NCI-H446 (cell line): ENCODE measurements around the gene ZPR1.
"Not testable (repeated sequence)": the region's sequence is repeated elsewhere in the genome, so short reads cannot be mapped to it uniquely, and the experiment has no call there.

Experiments used
- DNase-seq, 2 experiments: peaks; one replicate each; lab custom pipeline; 2025; lab: John Stamatoyannopoulos, UW

The ZPR1 gene

DNA sequence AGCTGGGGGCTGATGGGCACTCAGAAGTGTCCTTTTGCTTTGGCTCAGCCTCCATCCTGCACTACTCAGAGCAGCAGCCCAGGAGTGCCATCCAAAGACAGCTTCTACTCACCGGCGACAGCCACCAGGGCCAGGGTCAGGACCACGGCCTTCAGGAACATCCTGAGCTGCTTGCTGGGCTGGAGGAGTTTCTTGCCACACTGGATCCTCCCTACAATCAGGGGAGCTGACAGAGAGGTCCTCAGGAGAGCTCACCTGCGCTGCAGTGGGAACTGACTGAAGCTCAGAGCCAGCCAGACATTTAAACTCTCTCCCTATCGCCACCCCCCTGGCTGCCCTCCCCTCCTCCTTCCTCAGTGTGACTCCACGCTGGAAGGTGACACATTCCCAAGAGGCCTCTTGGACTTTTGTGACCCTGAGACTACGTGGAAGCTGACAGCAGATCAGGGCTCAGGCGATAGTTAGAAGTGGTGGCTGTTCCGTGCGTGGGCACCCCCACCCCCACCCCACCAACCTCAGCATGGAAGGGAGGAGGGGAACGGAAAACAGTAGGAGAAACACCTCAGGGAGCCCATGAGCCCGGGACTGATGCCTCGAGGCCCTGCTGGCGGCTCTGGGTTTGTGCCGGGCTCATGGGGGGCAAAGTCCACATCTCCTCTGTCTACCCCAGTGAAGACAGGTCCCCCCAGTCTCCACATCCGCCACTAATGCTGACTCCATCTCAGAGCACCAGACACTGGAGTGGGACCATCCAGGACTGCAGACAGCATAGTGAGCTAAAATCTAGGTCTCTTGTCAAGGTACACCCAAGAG lies 35.4 kb upstream of the ZPR1 start, which contains the start of gene APOA4:
APOA4 (minus strand) TSS at position 274 of the 813 bp plus-strand sequence; CDS start at position 161, 113 bp downstream.
- DNase-seq = no peak

GRCh38 chr11:116822575-116822974 lies 34.8 kb upstream of the ZPR1 start:
- DNase-seq = no peak

GRCh38 chr11:116821050-116821918 lies 33.5 kb upstream of the ZPR1 start:
- no peak for DNase-seq

DNA sequence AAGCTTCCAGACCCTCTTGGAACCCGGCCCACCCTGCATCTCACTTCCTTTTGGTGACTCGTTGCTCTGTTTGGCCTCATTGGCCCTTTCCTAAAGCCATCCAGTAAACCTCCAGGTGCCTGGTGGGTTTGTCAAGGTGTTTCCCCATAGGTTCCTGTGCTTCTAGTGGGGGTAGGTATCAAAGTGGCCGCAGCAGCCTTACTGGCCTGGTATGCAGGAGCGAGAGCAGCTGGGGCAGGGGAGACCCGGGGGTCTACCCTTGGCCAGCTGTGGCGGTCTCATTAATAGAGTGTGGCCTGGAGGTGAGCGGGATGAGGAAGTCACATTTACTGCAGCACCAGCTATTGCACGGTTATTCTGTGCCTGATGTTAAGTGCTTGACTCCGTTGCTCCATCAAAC lies 31.2 kb upstream of the ZPR1 start:
- DNase-seq = no peak

DNA sequence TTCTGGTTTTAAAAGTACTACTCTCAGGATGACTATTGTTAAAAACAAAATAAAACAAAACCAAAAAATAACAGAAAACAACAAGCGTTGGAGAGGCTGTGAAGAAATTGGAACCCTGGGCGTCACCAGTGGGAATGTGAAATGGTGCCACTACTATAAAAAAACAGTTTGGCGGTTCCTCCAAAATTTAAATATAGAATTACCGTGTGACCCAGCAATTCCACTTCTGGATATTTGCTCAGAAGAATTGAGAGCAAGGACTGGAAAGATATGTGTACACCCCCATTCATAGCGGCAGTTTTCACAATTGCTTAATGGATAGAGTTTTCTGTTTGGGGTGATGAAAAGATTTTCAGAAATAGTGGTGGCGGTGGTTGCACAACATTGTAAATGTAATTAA lies 26.7 kb upstream of the ZPR1 start:
- no peak for DNase-seq

DNA sequence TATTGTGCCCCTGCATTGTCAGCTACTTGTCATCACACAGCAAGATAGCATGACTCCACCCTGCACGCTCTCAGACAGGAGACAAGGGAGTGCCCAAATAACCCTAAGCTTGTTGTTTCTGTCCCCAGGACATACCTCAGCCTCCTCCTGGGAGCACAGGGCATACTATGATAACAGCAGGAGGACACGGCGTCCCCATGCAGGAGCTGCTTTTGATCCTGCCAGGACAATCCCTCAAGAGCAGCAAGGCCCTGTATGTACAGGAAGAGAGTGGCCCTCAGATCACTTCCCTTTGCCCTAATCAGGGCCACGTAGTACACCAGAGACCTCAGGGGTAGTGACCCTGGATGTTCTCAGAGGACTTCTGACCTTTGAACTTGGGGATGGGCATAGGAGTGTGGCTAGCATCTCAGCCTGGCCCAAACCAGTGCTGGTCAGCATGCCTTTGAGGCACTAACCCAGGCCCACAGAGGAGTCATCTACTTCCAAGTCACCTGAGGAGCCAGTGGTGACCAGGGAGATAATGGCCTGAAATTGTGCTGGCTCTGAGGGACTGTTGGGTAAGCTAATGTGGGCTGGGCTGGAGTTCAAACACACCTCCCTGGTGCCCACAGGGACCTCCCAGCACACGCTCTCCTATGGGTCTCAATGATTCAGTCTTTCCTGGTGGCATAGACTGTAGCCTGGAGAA lies 26.1 kb upstream of the ZPR1 start:
- no peak for DNase-seq

DNA sequence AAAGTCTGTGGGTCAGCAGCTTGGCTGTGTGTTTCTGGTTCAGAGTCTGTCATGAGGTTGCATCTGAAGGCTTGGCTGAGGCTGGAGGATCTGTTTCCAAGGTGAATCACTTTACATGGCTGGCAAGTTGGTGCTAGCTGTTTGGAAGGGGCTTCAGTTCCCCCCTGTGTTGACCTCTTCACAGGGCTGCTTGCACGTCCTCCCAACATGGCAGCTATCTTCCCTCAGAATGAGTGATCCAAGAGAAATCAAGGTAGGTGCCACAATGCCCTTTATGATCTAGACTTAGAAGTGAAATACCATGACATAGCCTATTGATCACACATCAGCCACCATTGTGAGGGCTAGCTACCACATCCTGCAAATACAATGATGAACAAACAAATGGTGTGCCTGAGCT lies 25.3 kb upstream of the ZPR1 start:
- DNase-seq = no peak

GRCh38 chr11:116812109-116812508 lies 24.3 kb upstream of the ZPR1 start:
- no peak for DNase-seq

DNA sequence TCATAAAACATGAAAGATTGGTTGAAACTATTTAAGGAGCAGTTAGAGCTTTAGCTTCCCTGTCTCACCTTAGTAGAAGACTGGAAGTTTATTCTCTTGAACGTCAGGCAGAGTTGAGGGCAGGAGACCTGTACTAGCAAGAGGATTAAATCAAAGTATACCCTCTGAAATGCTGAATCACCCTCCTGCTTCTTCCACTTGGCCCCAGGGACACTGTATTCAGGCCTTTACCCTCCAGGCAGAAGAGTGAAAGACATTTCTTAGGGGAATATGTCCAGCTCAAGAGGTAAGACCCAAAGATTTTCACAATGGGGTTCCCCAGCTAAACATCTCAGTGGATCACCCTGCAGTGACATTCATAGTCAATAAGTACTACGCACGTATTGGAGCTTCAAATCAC lies 23.4 kb upstream of the ZPR1 start:
- no peak for DNase-seq

- no peak for DNase-seq
Measured at GRCh38 chr11:116808262-116809175, 20.7 kb upstream of the ZPR1 start.

GRCh38 chr11:116807601-116808261 lies 19.9 kb upstream of the ZPR1 start:
- DNase-seq = no peak

DNA sequence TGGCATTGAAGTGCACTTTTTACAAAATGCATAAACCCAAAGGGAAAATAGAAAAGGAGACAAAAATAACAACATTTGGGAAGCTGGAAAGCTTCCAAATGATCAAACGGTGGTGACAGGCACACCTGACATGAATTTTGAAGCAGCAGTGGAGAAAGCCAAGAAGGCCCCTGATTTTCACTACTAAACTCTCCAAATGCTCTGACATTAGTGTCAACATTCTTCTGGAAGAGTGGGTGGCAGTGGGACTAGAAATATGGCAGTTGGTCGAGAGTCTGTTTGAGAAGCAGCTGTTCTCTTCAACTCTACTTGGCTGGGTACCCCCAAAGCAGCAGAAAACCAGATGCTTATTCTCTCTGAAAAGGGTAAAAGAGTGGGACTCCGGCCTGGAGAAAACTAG lies 16.2 kb upstream of the ZPR1 start:
- DNase-seq = no peak

GRCh38 chr11:116801662-116802061 lies 13.8 kb upstream of the ZPR1 start:
- DNase-seq = not testable (repeated sequence)

DNA sequence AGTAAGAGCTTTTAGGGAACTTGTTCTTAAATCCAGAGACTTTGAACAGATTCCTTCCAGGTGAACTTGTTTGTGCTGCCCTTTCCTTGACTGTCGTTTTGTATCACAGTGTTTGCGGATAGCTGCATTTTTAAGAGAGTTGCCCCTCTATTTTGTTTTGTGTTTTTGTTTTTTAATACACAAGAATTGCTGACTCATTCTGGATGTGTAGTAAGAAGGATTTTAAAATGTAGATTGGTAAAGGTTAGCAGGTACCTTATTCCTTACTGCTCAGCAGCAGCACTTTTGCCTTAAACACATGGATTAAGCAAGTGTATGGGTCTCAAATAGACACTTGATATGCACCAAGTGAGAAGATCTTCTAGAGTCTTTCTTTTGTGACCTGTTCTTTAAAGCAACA lies 12.8 kb upstream of the ZPR1 start:
- DNase-seq = no peak

DNA sequence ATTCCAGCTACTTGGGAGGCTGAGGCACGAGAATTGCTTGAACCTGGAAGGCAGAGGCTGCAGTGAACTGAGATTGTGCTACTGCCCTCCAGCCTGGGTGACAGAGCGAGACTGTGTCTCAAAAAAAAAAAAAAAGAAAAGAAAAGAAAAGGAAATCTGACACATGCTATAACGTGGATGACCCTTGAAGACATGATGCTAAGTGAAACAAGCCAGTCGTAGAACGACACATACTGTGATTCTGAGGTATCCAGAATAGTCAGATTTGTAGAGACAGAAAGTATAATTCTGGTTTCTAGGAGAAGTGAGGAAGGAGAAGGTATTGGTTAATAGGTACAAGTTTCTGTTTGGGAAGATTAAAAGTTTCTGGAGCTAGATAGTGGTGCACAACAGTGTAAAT lies 10.5 kb upstream of the ZPR1 start:
- DNase-seq = no peak

DNA sequence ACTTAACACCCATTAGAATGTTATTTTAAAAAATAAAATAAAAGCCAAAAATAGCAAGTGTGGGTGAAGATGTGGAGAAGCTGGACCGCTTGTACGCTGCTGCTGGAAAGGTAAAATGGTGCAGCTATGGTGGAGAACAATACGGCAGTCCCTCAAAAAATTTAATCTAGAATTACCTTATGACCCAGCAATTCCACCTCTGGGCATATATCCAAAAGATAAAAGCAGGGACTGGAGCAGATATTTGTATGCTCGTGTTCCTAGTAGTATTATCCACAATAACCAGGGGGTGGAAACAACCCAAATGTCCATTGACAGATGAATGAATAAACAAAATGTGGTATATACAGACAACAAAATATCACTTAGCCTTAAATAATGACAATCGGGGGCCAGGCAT lies 10.0 kb upstream of the ZPR1 start:
- DNase-seq = no peak

DNA sequence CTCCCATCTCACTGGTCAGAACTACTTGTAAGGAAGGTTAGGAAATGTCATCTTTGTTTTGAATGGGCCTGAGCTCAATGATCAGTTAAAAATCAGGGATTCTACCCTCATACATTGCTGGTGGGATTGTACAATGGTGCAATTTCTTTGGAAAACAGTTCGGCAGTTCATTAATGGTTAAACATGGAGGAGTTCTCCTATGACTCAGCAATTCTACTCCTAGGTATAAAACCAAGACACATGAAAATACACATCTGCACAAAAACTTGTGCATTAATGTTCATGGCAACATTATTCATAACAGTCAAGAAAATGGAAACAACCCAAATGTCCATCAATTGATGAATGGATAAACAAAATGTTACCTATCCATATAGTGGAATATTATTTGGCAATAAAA lies 8.7 kb upstream of the ZPR1 start:
- DNase-seq = no peak

DNA sequence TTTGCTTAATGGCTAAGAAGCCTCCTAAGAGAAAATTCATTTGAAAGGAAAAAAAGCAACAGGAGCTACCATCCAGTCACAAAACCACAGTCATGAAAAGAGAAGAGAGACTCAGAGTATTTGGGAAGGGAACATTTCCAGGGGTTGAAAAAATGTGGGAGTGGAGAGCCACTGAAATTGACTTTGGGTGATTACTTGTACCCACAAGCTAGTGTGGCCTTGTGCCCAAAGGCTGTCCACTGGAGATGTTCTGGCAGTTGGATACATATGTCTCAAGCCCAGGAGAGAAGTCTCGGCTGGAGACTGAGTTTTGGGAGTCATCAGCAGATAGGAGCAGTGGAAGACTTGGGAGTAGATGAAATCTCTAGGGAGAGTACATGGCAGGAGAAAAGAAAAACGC lies 7.0 kb upstream of the ZPR1 start:
- DNase-seq = no peak

- DNase-seq = no peak
Measured at GRCh38 chr11:116793772-116794097, 5.9 kb upstream of the ZPR1 start.

GRCh38 chr11:116792869-116793771 lies 5.3 kb upstream of the ZPR1 start:
- no peak for DNase-seq
